ENCODE results near the gene TFAP2E.

Gene TFAP2E

GRCh38 chr1:35598895-35599294 is 25.8 kb downstream of the TFAP2E start:
- FAIRE-seq = no peak

GRCh38 chr1:35599411-35599810 is 26.3 kb downstream of the TFAP2E start:
- no peak for FAIRE-seq

- no peak for FAIRE-seq
Measured at GRCh38 chr1:35600593-35600992, 27.5 kb downstream of the TFAP2E start.

GRCh38 chr1:35603468-35603867 is 30.4 kb downstream of the TFAP2E start:
- no peak for FAIRE-seq

- FAIRE-seq = no peak
Measured at GRCh38 chr1:35603941-35604340, 30.8 kb downstream of the TFAP2E start.

GRCh38 chr1:35605071-35605866 is 32.2 kb downstream of the TFAP2E start:
- FAIRE-seq = no peak

GRCh38 chr1:35605867-35606182 is 32.7 kb downstream of the TFAP2E start:
- no peak for FAIRE-seq

GRCh38 chr1:35611655-35612054 is 38.5 kb downstream of the TFAP2E start:
- no peak for FAIRE-seq

GRCh38 chr1:35615440-35615839 is 42.3 kb downstream of the TFAP2E start:
- no peak for FAIRE-seq

- no peak for FAIRE-seq
Measured at GRCh38 chr1:35619237-35620121, 46.4 kb downstream of the TFAP2E start.

GRCh38 chr1:35622510-35623178 is 49.5 kb downstream of the TFAP2E start:
- no peak for FAIRE-seq

GRCh38 chr1:35623832-35624231 is 50.7 kb downstream of the TFAP2E start:
- FAIRE-seq = no peak

GRCh38 chr1:35629051-35629450 is 55.9 kb downstream of the TFAP2E start:
- FAIRE-seq = no peak

GRCh38 chr1:35631396-35631795 is 58.3 kb downstream of the TFAP2E start:
- FAIRE-seq = no peak

- FAIRE-seq = no peak
Measured at GRCh38 chr1:35633547-35633946, 60.4 kb downstream of the TFAP2E start.

GRCh38 chr1:35637401-35637809 is 64.3 kb downstream of the TFAP2E start:
- FAIRE-seq = peak; percentile 89

GRCh38 chr1:35640380-35641232 is 67.5 kb downstream of the TFAP2E start:
- no peak for FAIRE-seq

GRCh38 chr1:35641233-35641866 is 68.2 kb downstream of the TFAP2E start, which contains the start of gene PSMB2:
TSS of gene PSMB2 (minus strand) at chr1:35641526. CDS start at chr1:35641432, 94 bp downstream.
- peak; percentile 54 for FAIRE-seq

GRCh38 chr1:35642471-35642955 is 69.4 kb downstream of the TFAP2E start:
- FAIRE-seq = no peak

- no peak for FAIRE-seq
Measured at GRCh38 chr1:35644204-35644603, 71.1 kb downstream of the TFAP2E start.

Measured in A204.1 (cell line).